Measurements from ENCODE around the gene STRN3. TPM values are rescaled to one million over a fixed set of nuclear protein-coding genes. Genes with fewer than 3 reads are reported as not detected.
"Not testable (repeated sequence)": the region's sequence is repeated elsewhere in the genome, so short reads cannot be mapped to it uniquely, and the experiment has no call there.

STRN3 gene
- total RNA-seq, 1 donor from 2014 or later = 86.4 TPM

DNA sequence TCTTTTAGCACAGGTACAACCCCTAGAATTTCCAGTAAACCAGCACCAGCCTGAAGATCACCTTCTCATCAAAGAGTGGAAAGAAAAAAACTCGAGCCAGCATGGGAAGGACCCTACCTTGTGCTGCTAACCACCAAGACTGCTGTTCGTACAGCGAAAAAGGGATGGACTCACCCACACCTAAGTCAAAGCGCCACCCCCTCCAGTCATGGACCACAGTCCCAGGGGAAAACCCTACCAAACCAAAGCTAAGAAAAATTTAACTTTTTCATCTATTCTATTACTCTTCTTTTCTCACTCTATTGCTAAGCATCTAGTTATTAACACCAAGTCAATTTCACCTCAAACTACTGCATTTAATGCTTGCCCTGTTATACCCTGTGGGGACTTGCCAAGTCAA lies 56.4 kb downstream of the STRN3 start:
- not testable (repeated sequence) for DNase-seq

DNA sequence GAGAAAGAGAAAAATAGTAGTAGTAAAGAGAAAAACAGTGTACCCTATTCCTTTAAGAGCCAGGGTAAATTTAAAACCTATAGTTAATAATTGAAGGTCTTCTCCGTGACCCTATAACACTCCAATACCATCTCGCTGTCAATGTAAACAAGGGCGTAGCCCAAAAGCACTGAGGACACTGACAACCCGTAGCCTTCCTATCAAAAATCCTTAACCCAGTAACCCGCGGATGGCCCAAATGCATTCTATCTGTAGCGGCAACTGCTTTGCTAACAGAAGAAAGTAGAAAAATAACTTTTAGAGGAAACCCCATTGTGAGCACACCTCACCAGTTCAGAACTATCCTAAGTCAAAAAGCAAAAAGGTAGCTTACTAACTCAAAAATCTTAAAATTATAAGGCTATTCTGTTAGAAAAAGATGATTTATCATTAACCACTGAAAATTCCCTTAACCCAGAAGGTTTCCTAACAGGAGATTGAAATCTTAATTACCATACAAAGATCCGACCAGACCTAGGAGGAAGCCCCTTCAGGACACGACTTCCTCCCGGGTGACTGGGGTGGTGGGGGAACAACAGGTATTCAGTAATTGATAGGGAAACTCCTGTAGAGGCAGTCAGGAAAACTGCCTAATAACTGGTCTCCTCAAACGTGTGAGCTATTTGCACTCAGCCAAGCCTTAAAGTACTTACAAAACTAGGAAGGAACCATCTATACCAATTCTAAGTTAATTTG lies 58.6 kb downstream of the STRN3 start:
- DNase-seq = not testable (repeated sequence)

DNA sequence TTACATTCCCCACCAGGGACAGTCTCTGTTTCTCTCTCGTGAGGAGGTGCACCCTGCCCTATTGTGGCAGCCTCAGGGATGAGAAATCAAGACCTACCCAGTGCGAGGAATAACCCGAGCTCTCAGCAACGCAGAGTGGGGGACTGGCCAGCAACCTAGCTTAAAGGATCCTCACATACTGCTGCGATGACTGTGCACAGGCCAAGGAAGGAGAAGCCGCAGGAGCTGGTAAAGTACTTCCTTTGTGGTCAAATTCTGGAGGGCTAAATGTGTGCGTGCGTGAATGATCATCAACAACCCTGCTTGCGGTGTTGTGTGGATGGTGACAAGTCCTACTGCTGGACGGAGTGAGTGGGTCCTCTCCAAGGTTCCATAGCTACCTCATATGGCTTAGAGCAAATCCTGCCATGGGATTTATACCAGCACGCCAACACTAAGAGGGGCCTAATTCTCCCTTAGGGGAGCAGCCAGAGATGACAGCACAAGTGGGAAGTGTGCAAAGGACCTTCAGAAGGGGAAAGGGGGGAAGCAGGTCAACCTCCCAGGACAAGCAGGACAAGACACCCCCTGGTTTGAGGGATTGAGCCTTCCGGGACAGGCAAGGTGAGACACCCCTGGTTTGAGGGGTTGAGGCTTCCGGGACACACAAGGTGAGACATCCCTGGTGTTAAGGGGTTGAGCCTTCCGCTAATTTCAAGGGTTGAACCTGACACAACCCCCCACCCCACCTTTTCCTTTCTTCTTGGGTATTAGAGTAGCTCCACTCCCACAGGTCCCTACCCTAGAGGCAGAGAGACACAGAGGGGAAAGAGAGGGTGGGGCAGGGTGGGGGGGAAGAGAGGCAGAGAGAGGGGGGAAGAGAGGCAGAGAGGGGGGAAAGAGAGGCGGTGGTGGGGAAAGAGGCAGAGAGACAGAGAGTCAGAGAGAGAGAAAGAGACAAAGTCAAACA lies 59.5 kb downstream of the STRN3 start:
- no peak for DNase-seq

DNA sequence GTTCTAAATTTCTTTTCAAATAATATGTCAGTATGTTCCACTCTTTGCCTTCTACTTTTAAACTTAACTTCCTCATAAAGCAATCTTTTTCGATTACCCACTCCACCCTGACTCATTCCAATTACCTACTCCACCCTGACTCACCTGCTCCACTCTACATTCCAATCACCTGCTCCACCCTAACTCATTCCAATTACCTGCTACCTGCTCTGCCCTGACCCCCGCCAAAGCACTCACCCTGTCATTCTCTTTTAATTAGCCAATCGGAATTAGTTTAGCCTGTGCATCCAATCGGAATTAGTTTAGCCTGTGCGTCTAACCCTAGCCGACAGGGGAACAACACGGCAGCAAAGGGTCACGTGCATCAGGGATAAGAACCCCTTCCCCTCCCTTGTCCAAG lies 60.3 kb downstream of the STRN3 start:
- DNase-seq = not testable (repeated sequence)

DNA sequence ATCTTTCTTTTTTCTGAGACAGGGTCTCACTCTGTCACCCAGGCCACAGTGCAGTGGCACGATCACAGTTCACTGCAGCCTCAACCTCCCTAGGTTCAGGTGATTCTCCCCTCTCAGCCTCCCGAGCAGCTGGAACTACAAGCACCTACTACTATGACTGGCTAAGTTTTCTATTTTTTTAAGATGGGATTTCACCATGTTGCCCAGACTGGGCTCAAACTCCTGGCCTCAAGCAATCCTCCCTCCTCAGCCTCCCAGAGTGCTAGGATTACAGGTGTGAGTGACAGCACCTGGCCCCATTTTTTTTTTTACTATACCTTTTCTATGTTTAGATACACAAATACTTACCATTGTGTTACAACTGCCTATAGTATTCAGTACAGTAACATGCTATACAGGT lies 63.6 kb downstream of the STRN3 start:
- DNase-seq = not testable (repeated sequence)

DNA sequence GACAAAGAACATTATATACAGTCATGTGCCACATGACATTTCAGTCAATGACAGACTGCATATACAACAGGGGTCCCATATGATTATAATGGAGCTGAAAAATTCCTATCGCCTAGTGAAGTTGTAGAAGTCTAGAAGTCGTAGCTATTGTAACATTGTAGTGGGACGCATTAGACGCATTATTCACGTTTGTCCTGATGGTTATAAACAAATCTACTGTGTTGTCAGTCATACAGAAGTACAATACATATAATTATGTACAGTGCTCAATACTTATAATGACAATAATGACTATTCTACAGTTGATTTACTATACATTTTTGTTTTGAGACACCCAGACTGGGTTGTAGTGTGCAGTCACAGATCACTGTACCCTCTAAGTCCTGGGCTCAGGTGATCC lies 64.8 kb downstream of the STRN3 start:
- DNase-seq = no peak

DNA sequence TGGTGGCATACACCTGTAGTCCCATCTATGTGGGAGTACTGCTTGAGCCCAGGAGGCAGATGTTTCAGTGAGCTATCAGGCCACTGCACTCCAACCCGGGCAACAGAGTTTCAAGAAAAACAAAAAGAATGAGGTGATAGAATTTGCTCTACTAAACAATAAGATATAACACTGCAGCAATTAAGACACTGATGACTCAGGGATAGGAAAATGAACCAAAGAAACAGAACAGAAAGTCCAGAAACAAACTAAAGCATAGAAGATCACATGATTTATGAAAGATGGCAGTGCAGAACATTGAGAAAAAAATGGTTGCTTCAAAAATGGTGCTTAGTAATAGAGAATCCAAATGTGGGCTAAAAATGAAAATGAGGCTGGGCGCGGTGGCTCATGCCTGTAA lies 66.0 kb downstream of the STRN3 start:
- DNase-seq = no peak

DNA sequence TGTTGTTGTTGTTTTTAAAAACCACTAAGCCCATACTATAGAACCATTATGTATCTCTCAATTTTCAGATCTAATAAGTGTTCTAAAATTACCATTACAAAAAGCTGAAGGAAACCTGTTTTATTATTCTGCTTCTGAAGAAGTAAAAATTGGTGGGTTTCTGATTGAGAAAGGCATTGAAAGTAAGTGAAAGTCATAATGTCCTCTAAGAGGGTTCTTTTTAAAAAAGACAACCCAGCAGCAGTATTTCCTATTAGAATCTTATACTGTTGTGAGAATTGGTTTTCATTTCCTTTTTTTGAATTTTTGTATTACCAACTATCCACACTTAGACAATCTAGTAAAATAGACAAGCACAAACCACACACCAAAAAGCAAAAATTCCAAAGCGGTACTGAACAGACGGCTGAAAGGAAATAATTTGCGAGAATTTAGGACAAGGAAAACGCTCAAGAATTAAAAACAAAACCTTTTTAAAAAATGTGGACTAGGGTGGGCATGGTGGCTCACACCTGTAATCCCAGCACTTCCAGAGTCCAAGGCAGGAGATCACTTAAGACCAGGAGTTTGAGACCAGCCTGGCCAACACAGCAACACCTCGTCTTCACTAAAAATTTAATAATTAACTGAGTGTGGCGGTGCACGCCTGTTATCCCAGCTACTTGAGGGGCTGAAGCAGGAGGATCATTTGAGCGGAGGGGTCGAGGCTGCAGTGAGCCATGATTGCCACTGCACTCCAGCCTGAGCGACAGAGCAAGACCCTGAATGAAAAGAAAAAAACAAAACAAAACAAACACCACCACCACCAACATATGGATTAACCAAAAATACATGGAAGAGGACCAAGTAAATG lies 67.4 kb downstream of the STRN3 start:
- DNase-seq = no peak

DNA sequence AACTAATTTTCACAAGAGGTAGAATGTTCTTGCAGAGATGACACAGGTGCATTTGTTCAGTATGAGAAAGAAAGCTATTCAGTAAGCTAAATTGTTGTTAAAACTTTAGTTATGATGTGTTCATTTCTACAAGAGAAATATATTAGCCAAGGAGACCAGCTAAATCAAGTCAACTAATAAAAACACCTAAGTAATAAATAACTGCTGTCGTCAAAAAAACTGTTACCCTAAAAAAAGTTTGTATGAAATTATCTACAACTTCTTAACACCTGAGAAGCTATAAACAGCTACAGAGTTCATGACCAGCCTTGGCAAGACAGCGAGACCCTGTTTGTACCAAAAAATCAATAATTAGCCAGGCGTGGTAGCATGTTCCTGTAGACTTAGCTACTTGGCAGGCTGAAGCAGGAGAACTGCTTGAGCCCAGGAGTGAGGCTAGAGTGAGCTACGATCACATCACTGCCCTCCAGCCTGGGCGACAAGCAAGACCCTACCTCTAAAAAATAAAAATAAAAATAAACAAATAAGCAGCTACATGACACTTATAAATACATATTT lies 68.3 kb downstream of the STRN3 start:
- DNase-seq = no peak

DNA sequence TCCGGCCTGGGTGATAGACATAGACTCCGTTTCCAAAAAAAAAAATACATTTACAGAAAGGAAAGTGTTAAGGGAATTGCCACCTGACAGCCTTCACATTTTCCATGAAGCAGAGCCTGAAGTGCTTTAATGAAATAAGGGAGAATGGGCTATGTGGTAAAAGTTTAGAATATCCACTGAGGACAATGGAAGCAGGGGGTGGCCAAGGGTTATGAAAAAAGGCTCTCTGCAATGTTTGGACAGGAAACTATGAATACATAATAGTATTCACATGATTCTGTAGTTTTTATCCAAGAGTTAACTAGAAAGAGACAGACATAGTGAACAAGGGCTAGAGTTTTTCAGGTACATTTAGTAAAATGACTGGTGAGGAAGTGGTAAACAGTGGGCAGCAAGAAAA lies 76.5 kb downstream of the STRN3 start:
- no peak for DNase-seq

DNA sequence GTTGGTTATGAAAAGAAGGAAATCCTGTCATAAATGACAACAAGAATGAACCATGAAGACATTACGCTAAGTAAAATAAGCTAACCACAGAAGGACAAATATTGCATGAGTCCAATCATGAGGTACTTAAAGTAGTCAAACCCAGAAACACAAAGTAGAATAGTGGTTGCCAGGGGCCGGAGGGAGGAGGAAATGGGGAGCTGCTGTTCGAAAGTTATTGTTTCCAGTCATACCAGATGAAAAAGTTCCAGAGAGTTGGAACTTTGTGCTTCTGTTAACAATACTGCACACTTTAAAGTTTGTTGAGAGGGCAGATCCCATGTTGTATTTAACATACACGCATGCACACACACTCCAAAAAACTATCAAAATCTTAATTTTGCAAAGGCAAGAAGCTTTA lies 82.5 kb downstream of the STRN3 start:
- DNase-seq = no peak

DNA sequence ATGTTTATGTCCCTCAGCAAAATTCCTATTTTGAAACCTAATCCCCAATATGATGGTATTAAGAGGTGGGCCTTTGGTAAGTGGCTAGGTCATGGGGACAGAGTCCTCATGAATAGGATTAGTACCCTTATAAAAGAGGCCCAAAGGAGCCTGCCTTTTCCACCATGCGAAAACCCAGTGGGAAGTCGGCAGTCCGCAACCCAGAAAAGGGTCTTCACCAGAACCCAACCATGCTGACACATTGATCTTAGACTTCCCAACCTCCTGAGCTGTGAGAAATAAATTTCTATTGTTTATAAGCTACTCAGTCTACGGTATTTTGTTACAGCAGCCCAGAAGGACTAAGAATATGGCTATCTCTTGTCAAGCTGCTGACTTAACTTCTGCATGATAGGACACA lies 85.3 kb downstream of the STRN3 start:
- no peak for DNase-seq

DNA sequence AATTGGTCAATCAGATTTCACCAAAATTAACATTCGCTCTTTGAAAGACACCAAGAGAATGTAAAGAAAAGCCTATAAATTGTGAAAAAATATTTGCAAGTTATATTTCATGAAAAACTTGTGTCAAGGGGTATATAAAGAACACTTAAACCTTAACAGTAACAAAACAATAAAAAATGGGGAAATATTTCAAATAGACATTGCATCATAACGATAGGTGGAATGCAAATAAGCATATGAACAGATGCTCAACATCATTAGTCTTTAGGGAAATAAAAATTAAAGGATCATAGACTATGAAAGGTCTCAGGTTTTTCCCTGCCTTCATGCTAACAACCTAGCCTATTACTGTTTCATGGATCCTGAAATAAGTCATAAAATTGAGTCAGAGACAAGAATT lies 87.6 kb downstream of the STRN3 start:
- DNase-seq = no peak

DNA sequence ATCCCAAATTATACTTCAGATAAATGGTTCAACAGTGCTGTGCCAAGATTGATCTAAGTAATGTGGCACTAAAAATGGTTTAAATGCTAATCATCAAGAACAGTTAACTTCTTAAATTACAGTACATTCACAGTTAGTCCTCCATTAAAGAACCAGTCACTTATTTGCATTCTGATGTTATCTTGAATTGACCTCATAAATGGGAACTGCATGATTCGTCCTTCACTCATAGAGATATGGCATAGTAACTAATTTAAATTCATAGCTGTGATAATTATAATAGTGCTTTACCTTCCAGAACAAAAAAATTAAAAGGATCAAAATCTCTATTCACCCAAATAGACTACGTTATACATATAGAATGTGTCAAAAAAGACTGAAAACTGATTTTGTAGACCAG lies 90.7 kb downstream of the STRN3 start:
- no peak for DNase-seq

DNA sequence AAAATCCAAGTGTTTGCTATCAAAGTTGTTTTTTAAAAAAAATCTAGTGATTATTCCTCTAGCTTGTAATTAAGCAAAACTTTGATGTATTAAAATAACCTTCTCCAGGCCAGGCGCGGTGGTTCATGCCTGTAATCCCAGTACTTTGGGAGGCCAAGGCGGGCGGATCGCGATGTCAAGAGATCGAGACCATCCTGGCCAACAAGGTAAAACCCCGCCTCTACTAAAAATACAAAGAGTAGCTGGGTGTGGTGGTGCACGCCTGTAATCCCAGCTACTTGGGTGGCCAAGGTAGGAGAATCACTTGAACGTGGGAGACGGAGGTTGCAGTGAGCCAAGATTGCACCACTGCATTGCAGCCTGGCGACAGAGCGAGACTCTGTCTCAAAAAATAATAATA lies 92.2 kb downstream of the STRN3 start:
- not testable (repeated sequence) for DNase-seq

DNA sequence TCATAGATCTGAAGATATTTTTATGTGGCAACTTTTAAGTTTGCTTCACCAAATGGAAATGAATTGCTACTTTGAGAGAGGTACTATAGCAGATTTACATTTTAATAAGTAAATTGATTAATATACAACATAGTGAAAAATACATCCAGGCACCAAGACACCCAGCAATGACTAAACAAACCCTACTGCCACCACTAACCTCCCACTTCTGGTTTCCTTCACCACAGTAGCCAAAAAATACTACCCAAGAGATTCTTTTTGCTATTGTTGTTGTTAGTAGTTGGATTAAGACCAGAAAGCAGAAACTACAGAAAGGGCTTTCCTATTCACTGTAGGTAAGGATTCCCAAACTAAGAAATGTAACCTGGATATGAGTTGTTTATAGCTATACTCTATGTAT lies 97.7 kb downstream of the STRN3 start:
- no peak for DNase-seq

DNA sequence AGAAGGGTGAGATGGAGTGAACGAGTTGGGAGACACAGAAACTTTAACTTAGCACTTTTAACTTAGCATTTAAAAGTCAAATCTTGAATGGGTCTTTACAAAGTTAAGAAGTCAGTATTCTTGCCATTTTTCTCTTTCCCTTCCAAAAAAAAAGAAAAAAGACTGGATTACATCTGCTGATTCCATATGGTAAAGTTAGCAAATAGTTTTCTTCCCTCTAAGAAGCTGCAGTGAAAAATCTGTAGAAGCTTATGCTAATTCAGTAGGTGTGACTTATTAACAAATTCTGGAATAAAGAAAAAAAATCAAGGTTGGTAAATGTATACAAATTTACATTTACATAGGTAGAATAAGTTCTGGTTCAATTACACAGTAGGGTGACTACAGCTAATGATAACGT lies 100.9 kb downstream of the STRN3 start:
- DNase-seq = no peak

DNA sequence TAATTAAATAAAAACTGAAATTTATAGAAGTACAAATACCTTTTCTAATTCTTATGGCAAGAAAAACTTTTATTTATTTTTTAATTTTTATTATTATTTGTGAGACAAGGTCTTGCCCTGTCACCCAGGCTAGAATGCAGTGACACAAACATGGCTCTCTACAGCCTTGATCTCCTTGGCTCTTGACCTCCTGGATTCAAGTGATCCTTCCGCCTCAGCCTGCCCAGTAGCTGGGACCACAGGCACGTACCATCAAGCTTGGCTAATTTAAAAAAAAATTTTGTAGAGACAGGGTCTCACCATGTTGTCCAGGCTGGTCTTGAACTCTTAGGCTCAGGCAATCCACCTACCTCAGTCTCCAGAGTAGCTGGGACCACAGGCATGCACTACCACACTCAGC lies 104.4 kb downstream of the STRN3 start:
- no peak for DNase-seq

DNA sequence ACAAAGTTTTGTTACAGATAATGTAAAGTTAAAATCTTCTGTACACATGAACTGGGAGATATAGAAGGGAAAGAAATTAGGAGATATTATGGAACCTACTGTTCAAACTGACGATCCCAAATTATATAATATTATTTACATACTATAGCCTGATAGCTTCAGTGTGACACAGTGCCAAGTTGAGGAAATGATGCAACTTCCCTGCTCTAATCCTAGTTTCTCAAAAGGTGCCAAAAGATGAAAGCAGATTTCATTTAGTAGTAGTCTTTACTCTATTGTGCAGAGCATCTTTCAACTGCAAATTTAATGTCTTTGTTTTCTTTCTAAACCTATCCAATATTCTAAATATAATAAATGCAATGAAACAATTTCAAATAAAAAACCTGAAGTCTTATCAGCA lies 104.9 kb downstream of the STRN3 start:
- DNase-seq = no peak

DNA sequence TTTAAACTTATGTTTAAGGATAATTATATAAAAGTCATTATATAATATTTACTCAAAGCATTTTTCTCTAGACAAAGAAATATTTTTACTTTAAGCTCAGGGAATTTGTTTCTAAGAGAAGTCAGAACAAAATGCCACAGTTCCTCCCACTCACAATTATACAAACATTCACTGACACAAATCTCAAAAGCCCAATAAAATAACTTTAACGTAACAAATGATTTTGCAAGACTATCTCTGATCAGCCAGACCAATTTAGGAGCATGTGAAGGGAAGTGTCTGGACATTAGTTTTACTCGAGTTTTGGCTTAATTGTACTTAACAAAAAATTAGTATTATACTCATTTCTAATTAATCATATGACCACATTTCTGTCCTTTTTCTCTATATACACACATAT lies 110.6 kb downstream of the STRN3 start:
- DNase-seq = no peak

DNA sequence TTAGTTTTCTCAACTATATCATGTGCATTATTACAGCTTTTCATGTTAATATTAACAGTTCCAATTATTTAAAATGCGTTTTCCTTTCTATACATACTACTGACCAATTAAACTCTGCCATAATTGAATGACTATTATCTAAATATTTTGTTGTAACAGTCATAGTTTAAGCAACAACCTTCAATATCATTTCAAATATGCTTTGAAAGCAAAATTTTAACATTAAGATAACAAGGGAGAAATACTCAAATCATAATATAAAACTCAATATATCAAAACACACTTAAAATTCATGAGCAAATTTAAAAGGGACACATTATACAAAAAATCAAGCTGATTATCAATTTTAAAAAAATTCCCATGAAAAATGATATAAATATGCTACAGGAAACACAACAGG lies 111.4 kb downstream of the STRN3 start:
- DNase-seq = no peak

DNA sequence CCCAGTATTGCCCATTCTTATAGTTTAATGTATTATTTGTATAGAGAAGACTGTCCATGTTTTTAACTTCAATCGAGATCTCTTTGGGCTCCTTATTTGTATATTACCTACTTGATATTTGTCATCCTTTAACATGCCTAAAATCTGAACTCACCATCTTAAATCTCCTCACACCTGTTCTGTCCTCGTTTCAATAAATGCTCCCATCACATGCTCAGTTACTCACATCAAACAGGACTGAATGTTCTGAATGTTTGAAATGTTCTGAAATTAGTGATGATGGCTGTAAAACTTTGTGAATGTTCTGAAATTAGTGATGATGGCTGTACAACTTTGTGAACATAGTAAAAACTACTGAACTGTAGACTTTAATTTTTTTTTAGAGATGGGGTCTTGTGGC lies 117.4 kb downstream of the STRN3 start:
- DNase-seq = no peak
